ENCODE data around the gene CYP2A7.
"Not testable (repeated sequence)": the region's sequence is repeated elsewhere in the genome, so short reads cannot be mapped to it uniquely, and the experiment has no call there.

CYP2A7 gene

DNA sequence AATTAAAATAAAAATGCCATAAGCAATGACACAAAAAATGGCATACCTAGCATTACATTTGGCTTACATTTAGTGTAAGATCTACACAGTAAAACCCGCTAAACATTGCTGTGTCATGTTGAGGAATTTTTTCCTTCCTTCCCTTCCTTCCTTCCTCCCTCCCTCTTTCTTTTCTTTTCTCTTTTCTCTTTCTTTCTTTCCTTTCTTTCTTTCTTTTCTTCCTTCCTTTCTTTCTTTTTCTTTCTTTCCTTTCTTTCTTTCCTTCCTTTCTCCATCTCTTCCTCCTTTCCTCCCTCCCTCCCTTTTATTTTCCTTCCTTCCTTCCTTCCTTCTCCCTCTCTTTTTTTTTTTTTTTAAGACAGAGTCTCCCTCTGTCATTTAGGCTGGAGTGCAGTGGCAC, 43.6 kb downstream of the CYP2A7 start:
- DNase-seq = not testable (repeated sequence)

DNA sequence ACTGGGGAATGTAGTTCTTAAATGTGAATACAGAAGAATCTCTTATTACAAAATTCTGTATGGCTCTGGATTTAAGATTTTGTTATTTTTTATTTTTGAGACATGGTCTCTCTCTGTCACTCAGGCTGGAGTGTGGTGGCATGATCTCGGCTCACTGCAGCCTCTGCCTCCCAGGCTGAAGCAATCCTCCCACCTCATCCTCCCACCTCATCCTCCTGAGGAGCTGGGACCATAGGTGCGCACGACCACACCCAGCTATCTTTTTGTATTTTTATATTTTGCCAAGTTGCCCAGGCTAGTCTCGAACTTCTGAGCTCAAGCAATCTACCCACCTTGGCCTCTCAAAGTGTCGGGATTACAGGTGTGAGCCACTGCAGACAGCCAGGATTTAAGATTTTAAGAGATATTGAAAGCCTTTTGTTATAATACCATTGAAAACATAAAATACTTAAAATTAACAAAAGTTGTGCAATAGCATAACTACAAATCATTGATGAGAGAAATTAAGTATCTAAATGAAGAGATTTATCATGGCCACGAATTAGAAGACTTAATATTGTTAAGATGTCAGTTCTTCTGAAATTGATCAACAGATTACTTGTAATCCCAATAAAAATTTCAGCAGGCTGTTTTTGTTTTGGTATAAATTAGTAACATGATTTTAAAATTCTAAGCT, 45.1 kb downstream of the CYP2A7 start:
- DNase-seq = no peak

DNA sequence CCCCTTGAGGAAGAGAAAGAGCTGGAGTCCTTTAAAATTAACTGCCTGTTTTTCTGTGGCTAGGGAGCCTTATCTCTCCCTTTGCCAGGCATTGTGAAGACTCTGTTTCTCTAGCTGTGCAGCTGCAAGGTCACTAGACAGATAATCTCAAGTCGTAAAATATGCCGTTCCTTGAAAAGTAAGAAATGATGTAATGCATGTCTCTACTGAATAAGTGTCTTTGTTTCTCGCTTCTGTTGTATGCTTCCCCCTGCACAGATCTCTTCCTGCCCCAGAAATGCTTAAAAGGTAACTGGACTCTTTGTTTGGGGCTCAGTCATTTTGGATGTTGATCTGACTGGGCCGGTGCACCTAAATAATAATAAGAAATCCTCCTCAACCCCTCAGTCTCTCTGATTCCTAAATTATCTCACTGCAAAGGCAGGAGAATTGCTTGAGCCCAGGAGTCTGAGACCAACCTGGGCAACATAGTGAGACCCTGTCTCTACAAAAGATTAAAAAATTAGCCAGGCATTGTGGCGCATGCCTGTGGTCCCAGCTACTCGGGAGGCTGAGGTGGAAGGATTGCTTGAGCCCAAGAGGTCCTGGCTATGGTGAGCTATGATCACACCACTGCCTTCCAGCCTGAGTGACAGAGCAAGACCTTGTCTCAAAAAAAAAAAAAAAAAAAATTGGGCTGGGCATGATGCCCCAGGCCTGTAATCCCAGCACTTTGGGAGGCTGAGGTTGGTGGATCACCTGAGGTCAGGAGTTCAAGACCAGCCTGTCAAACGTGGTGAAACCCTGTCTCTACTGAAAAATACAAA, 48.1 kb downstream of the CYP2A7 start:
- not testable (repeated sequence) for DNase-seq

DNA sequence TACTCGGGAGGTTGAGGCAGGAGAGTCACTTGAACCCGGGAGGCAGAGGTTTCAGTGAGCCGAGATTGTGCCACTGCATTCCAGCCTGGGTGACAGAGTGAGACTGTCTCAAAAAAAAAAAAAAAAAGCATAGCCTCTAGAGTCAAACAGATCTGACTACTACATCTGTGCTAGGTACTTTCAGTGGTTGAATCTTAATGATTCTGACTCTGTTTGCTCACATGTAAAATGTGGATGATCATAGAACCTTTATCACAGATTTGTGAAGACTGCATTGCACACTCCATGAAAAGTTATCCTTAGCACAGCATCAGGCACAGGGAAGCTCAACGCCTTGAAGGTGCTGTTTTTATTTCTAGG, 49.6 kb downstream of the CYP2A7 start:
- DNase-seq = not testable (repeated sequence)

DNA sequence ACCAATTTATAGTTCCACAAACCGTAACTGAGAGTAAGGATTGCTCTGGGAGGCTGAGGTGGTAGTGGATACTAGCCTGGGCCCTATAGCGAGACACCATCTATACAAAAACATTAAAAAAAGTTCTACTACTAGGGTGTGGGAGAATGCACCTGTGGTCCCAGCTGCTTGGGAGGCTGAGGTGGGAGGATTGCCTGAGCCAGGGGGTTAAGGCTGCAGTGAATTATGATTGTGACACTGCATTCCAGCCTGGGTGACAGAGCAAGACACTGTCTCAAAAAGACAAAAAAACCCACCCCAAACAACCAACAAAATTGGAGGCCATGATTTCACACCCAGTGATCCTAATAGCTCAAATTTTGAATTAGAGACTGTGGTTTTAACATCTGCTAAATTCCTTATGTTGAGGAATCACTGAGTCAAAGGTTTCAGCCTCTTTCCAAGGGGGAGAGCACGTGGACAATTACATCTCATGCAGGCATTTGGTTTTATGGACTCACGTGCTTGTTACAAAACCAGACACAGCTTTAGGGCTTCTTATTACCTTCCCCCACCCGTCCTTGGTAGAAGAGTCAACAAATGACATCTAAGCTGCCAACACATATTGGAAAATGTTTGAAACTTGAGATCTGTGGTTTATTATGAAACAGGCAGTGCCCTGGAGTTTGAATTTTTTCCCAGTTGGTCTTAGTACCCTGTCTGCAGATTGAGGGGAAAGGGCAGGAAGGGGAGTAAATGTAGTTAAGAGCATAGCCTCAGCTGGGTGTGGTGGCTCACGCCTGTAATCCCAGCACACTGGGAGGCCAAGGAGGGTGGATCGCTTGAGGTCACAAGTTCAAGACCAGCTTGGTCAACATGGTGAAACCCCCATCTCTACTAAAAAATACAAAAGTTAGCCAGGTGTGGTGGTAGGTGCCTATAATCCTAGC, 50.3 kb downstream of the CYP2A7 start:
- no peak for DNase-seq

DNA sequence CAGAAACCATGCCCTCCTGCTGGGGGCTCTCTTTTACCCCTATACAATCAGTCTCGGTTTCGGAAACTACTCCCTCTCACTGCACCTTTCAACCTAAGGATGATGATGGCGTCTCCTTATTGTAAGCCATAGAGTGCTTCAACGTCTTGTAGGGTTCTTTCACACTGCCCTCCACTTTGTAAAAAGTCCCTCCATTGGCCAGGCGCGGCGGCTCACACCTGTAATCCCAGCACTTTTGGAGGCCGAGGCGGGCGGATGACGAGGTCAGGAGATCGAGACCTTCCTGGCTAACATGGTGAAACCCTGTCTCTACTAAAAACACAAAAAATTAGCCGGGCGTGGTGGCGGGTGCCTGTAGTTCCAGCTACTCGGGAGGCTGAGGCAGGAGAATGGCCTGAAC, 51.3 kb downstream of the CYP2A7 start:
- DNase-seq = not testable (repeated sequence)

DNA sequence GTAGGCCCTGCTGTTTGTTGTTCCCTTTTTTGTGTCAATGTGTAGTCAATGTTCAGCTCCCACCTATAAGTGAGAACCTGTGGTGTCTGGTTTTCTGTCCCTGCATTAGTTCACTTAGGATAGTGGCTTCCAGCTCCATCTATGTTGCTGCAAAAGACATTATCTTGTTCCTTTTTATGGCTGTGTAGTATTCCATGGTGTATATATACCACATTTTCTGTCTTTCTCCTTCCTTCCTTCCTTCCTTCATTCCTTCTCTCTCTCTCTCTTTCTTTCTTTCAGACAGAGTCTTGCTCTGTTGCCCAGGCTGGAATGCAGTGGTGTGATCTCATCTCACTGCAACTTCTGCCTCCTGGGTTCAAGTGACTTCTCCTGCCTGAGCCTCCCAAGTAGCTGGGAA, 52.8 kb downstream of the CYP2A7 start:
- no peak for DNase-seq

DNA sequence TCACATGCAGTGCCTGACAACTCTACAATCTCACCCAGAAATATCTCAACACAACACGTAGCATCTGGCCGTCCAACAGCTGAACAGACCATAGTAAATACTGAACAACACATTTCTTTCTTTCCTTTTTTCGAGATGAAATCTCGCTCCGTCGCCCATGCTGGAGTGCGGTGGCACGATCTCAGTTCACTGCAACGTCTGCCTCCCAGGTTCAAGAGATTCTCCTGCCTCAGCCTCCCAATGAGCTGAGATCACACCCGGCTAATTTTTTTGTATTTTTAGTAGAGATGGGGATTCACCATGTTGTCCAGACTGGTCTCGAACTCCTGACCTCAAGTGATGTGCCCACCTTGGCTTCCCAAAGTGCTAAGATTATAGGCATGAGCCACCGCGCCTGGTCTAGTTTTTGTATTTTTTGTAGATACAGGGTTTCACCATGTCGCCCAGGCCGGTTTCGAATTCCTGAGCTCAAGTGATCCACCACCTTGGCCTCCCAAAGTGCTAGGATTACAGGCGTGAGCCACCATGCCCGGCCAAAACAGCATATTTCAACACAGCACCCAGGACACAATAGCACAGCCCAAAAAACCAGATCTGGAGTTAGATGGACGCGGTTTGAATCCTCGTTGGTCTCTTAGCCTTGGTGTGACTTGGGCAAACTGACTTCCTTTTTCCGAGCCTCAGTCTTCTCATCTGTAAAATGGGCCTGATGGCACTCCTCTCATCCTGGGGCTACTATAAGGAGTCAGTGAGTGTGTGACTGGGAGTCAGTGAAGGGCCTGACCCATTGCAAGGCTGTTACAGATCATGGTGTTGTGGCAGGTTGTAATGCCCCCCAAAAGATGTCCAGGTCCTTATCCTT, 54.4 kb downstream of the CYP2A7 start:
- DNase-seq = no peak

DNA sequence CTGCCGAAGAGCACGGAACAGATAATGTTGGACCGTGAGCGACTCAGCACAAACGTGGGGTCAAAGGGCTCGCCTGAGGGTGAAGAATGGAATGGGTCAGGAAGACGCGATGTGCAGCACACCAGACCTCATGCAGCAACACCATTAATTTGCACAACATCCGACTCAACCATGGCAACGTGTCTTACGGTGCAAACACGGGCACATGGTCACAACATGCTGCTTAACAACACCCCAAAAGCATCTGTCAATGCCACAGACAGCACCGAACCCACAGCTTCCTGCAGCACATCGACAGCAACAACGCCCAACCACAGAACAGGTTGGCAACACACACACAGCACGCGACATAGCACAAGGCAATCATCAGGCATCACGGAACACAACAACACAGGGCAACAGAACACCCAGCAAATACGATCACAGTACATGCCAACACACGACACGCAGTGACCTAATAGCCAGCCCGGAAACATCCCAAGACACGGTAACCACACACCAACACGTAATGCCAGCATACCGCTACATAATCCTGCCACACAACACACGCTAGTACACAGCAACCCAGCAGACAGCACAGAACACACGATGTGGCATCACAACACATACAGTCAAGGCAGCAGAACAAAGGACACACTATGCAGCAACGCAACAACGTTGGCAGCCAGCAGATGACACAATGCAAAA, 55.2 kb downstream of the CYP2A7 start:
- not testable (repeated sequence) for DNase-seq

DNA sequence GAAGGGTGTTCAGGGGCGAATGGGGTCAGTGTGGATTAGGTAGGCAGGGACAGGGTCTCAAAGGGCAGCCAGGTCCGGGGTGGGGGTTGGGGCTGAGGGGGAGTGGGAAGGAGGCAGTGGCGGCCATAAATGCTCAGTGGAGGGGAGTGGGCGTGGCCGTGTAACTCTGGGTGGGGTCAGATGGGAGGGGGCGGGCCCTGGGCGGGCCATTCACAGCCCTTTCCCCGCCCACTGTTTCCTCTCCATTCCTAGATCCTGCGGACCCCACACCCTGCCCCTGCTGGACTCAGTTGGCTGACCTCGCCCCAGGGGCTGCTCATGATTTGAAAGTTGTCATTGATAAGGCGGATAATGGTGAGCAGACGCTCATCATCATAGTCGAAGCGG, 55.7 kb downstream of the CYP2A7 start:
- not testable (repeated sequence) for DNase-seq

DNA sequence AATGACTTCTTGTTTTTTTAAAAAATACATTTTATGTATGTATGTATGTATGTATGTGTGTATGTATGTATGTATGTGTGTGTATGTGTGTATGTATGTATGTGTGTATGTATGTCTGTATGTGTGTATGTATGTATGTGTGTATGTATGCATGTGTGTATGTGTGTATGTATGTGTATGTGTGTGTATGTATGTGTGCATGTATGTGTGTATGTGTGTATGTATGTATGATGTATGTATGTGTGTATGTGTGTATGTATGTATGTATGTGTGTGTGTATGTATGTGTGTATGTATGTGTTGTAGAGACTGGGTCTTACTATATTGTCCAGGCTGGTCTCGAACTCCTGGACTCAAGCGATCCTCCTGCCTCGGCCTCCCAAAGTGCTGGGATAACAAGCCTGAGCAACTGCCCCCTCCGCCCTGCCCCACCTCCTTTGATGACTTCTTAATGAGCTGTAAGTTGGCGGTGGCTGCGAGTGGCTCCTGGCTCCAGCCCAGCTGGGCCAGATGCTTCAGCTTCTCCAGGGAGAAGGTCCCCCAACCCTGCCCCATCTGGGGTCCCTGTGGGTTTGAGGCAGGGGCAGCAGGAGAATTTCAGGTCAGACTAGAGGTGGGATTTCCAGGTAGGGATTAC, 56.5 kb downstream of the CYP2A7 start:
- not testable (repeated sequence) for DNase-seq
